Fibroblast of lung (primary cell): ENCODE data around the gene PLCG2.

Source experiments
- EZH2 ChIP-seq: IDR thresholded peaks from 2 replicates; pipeline ENCODE4 v1.5.1; 2012; ENCODE audit warnings: low read length, control low read depth, mild to moderate bottlenecking; ENCODE audit errors: missing control alignments
- TF ChIP-seq, protein P1 (sequence below), 2 donors: IDR thresholded peaks in 1 of 2; conservative IDR thresholded peaks in 1 of 2; 1 replicate in 1 of 2; 2 replicates in 1 of 2; pipeline ENCODE4 v1.5.1; 2011 to 2012; ENCODE audit warnings: low read length in 2 of 2, control low read depth in 1 of 2, inconsistent platforms in 1 of 2, low read depth in 1 of 2, mild to moderate bottlenecking in 1 of 2

DNA sequence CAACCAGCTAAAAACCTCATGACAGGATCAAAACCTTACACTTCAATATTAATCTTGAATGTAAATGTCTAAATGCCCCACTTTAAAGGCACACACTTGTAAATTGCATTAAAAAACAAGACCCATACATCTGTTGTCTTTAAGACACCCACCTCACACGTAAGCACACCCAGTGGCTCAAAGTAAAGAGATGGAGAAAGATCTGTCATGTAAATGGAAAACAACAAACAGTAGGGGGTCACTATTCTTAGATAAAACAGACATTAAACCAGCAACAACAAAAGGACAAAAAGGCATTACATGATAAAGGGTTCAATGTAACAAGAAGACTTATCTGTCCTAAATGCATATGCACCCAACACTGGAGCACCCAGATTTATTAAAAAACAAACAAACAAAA, 196.5 kb downstream of the PLCG2 start:
- TF ChIP-seq, protein P1, sequence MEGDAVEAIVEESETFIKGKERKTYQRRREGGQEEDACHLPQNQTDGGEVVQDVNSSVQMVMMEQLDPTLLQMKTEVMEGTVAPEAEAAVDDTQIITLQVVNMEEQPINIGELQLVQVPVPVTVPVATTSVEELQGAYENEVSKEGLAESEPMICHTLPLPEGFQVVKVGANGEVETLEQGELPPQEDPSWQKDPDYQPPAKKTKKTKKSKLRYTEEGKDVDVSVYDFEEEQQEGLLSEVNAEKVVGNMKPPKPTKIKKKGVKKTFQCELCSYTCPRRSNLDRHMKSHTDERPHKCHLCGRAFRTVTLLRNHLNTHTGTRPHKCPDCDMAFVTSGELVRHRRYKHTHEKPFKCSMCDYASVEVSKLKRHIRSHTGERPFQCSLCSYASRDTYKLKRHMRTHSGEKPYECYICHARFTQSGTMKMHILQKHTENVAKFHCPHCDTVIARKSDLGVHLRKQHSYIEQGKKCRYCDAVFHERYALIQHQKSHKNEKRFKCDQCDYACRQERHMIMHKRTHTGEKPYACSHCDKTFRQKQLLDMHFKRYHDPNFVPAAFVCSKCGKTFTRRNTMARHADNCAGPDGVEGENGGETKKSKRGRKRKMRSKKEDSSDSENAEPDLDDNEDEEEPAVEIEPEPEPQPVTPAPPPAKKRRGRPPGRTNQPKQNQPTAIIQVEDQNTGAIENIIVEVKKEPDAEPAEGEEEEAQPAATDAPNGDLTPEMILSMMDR (conservative IDR thresholded peaks at IDR 0.05 in 1 of 2, IDR thresholded peaks at IDR 0.05 in 1 of 2; ENCODE audit: low read depth in 1 of 2, low read length in 2 of 2) = no peak
- TF ChIP-seq EZH2 = no peak
